GM19467 (cell line): ENCODE results near the gene ESRRG.

Experiments
- ATAC-seq: cut with Tn5 transposase; IDR thresholded peaks from one replicate; pipeline ENCODE4 v1.9.1; 2021; ENCODE audit warnings: mild to moderate bottlenecking, moderate library complexity; ENCODE audit not compliant: unreplicated experiment

The ESRRG gene

GRCh38 chr1:216457356-216457755, 265.9 kb downstream of the ESRRG start:
- ATAC-seq, result no peak

GRCh38 chr1:216456682-216457081, 266.5 kb downstream of the ESRRG start:
- no peak for ATAC-seq

GRCh38 chr1:216453777-216454176, 269.5 kb downstream of the ESRRG start:
- ATAC-seq, result no peak
